A549 treated with Mapracorat at 1 μM for 4 hours (cell line): ENCODE results near the gene HMMR. TPM values are rescaled to one million over a fixed set of nuclear protein-coding genes. Genes with fewer than 3 reads are reported as not detected.

Source experiments
- total RNA-seq: library from RNA; stranded (reverse); fragments of 200-300 nt; extraction: Qiagen RNA extraction; gene quantifications from 5 replicates; pipeline ENCODE4 v1.2.3, GENCODE V29; 2022

HMMR gene
- total RNA-seq: 21.3 to 28.0 TPM (median 25.2 TPM) in 5 replicates

GRCh38 chr5:163460562-163461171, at the start of gene HMMR:
TSS of gene HMMR (plus strand) at chr5:163460632. CDS start at chr5:163460693, 61 bp downstream.

GRCh38 chr5:163437309-163438182, 22.9 kb upstream of the HMMR start, which contains the start of gene CCNG1:
TSS of gene CCNG1 (plus strand) at chr5:163437595. CDS start at chr5:163439257, 1,662 bp downstream.

GRCh38 chr5:163459819-163460561, 442 bp upstream of the HMMR start, which contains the start of gene NUDCD2:
TSS of gene NUDCD2 (minus strand) at chr5:163460102. CDS start at chr5:163460050, 52 bp downstream.

GRCh38 chr5:163505368-163506094, 45.1 kb downstream of the HMMR start, which contains the start of gene MAT2B:
TSS of gene MAT2B (plus strand) at chr5:163505619. CDS start at chr5:163505687, 68 bp downstream.

Other genes with a start within 250 kb of the HMMR start
- gene CCNG1, start 23.0 kb upstream of the HMMR start, total RNA-seq: 56.6 to 70.9 TPM (median 61.5 TPM) in 5 replicates
- gene NUDCD2, start 530 bp upstream of the HMMR start, total RNA-seq: 33.3 to 34.8 TPM (median 33.9 TPM) in 5 replicates
- 38.6 to 48.4 TPM (median 43.7 TPM) in 5 replicates for gene MAT2B, start 45.0 kb downstream of the HMMR start, total RNA-seq